Endometrium (tissue), 2 donors: ENCODE measurements around the gene HIVEP1.

Experiments used
- FAIRE-seq: peaks from 2 replicates; lab custom pipeline; 2012; peaks lifted over from hg19 to GRCh38; lab: Jason Lieb, UNC
- donor health status: control.
- donor health status: control.

The HIVEP1 gene

GRCh38 chr6:12051861-12052368, 39.8 kb downstream of the HIVEP1 start:
- no peak for FAIRE-seq

- FAIRE-seq, result no peak
These were observed 46.3 kb downstream of the HIVEP1 start for GRCh38 chr6:12058172-12058961.

DNA sequence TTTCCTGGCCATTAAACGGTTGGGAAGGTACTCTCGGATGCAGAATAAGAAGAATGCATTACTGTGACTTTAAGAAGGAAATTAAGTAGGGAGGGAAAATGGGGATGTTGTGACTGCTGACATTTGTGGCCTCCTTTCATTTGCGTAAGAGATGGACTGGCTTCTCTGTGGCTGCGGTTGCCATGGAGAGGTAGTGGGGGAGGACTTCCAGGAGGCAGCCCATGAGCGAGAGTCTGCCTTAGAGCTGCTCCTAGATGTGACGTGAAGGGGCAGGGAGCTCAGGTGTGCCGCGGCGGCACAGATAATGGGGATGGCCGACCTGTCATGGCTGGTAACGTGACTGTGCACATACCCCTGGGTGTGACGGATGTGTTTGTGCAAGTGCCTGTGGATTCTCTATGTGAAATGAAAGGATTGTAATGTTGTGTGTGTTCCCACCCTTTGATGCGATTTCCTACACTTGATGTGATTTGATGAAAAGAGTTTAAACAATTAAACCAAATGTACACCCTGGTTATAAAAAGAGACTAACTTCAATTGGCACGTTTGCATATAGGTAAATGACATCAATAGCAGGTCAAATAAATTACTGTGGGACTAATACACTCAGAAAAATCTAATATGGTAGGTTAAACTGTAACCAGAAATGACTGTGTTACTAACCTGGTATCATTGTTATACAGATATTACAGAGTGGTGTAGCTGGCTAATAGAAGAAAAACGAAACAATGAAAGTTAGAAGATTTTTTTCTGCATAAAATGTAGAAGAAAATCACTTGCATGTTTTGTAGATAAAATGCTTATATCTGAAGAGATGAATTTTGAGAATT, 48.9 kb downstream of the HIVEP1 start:
- FAIRE-seq, result peak; percentile 8

- FAIRE-seq, result no peak
These were observed 50.5 kb downstream of the HIVEP1 start for GRCh38 chr6:12062605-12063004.

DNA sequence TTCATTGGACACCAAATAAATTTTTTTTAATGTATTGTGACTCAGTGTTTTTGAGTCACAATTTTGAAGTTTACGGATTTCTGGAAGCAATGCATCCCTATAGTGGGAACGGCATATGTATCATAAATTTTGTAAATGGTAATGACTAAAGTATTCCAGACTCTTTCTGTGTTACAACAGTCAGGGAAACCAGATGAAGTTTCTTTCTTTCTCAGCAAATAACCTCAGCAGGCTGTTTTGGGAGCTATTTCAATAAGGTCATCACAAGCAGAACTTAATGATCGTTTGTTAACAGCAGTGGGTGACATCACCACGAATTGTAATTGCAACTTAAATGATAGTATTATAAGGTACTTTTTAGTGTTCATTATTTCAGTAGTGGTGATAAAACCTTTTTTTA, 52.0 kb downstream of the HIVEP1 start:
- FAIRE-seq, result no peak

GRCh38 chr6:12064538-12065071, 52.5 kb downstream of the HIVEP1 start:
- no peak for FAIRE-seq

GRCh38 chr6:12065321-12066140, 53.4 kb downstream of the HIVEP1 start:
- no peak for FAIRE-seq

- FAIRE-seq, result no peak
These were observed 54.2 kb downstream of the HIVEP1 start for GRCh38 chr6:12066297-12066696.

DNA sequence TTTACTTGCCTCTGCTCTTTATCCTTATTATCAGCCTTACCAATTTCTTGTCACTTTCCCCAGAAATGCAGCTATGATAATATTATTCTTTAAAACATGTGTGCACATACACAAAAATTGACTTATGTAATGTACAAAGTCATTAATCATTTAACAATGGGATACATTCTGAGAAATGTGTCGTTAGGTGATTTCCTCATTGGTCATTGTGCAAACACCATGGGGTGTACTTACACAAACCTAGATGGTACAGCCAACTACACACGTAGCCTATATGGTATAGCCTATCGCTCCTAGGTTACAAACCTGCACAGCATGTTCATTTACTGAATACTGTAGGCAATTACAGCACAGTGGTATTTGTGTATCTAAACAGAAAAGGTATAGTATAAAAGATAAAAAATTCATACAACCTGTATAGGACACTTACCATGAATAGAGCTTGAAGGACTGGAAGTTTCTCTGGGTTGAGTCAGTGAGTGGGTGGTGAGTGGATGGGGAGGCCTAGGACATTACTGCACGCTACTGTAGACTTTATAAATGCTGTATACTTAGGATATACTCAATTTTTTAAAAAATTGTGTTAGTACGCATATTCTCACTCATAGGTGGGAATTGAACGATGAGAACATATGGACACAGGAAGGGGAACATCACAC, 56.9 kb downstream of the HIVEP1 start:
- FAIRE-seq, result no peak

GRCh38 chr6:12069891-12070529, 57.9 kb downstream of the HIVEP1 start:
- no peak for FAIRE-seq

DNA sequence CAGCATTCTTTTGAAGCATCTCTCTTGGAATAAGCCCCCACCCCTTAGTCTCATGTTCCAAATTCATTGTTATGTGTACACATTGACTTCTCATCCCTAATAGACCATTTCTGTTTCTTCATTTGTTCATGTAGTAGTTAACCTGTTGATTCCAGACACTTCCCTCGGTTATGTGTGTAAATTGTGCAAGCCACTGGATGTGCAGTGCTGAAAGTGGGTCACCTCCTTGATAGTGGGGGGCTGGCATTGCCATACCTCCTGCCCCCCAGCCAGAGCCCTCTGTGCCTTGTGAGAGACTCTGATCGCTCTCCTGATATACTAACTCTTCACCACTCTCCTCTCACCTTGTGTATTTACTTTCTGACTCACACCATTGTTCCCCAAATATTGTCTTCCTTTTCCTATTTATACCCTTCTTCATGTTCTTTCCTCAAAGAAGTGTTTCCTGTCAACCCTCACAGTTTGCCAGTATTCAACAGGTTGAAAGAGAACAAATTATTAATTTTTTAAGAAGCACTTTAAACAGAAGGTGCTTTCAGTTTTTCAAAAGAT, 59.0 kb downstream of the HIVEP1 start:
- FAIRE-seq, result no peak

- FAIRE-seq, result no peak
These were observed 63.0 kb downstream of the HIVEP1 start for GRCh38 chr6:12075067-12075563.

DNA sequence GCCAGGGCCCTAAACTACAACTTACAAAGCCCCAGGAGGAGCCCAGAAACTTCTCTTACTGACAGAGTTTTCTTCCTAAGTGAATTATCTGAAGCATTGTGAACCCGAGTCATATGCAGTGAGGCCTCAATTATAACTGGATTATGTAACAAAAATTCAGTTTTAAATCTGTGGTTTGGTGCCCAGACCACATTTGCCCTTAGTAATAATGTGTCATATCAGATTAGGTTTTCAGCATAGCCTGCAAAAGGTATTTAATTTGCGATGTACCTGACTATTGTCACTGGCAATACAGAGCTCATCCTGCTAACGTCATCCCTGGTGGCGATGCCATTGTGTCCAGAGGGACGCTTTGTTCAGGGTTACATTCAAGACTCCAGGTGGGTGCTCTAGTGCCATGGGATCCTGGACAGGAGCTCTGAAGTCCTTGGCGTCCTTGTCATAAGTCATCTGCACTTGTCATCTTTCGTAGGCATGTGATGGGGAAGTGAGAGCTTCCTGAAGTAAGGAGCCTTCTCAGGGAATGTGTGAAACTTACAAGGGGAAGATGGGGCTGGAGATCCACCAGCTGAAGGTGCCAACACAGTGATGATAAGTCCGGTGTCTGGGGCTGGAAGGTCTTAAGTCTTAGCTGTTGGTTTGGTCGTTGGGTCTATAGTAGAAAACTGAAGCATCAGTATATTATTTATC, 65.1 kb downstream of the HIVEP1 start:
- FAIRE-seq, result no peak

DNA sequence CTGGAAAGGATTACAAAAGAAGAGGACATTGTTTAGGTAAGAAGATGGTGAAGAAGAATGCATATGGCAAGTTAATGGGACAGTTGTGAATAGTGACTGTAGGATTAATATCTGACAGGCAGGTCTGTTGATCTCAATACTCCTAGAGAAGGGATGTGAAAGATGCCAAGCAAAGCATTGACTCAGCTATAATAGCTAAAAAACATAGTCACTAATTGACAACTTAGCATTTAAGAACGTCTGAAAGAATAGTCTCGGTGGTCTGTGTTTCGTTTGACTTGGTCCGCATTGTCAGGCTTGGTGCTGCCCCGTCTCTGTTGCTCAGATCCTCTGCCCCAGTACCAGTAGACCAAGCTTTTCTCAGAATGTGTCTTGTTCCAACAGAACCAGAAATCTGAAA, 65.9 kb downstream of the HIVEP1 start:
- FAIRE-seq, result no peak

GRCh38 chr6:12081771-12082170, 69.7 kb downstream of the HIVEP1 start:
- no peak for FAIRE-seq

DNA sequence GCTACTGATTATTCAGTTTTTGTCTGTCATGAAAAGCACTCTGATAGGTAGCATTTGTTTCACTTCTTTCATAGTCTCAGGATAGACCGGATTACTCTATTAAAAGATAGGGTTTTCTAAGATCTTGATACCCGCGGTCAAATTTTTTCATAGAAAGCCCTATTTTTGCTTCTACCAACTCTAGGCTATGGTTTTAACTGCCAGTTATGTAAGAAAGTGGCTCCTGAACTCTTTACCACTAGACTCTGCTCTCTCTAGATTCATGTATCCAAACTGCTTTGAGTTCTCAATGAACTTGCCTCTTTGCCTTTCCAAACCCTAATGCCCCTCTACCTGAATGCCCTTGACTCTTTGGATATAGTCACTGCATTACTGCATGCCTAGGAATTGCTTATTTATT, 70.3 kb downstream of the HIVEP1 start:
- FAIRE-seq, result no peak

DNA sequence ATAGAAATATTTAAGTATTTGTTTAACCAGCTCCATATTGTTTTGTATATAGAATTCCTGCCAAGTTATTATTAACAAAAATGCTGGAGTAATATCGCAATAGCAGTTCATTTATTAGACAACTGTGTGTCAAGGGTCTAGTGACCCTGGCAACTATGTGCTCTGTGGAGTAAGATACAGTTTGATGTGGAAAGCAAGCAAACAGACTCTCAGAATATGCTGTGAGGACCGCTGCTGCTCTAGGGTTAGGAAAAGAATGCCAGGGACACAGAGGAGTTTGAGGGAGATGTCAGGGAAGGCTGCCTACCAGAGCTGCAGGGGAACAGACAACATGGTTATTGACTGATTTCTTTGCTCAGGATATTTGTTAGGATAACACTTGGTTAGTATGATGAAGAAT, 71.2 kb downstream of the HIVEP1 start:
- FAIRE-seq, result no peak

DNA sequence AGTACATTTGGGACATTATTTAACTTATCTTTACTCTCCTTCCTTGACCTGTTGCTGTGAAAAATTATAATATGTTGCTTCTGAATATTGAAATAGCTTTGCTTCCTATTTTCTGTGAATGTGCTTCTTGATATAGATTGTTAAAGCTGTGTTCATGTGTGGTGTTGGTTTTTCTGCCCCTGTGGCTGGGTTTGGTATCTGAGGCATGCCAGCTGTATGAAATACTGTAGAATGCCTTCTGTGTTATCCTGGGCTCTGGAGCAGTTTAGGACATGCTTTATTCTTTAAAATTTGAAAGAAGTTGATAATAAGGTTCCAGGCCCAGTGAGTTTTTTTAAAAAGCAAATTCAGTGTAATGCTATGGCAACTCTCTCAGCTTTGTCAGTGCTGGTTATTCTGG, 71.7 kb downstream of the HIVEP1 start:
- FAIRE-seq, result no peak

DNA sequence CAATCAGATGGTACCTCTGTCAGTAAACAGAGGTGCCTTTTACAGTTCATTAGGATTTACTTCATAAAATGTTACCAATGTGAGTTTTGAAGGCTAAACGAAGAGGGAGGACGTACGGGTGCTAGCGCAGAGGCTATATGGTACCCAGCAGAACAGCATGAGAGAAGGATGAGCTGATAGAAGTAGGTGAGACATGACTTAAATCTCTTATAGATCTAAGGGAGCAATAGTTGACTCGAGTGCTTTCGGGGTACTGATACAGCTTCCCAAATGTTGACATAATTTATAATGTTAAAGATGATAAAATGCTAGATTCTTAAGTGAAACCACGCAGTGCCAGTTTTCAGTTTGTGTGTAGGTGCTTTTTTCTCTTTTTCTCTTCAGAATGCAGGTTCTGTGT, 72.6 kb downstream of the HIVEP1 start:
- no peak for FAIRE-seq

DNA sequence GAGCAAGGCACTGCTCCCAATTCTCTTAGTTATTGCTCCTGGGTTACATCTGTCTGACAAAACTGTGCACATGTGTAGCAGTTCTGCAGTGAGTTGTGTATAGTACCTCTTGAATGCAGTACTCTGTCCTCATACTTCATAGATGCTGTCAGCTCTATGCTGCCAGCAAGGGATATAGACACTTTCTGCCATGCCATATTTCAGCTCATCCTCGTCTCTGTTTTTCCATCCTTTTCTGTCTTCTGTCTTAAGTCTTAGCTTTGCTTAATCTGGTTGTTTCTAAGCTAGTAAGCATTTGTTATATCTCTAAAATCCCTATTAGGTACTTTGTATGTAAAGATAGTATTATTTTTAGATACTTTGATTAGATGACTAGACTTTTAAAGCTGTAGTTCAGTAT, 76.4 kb downstream of the HIVEP1 start:
- no peak for FAIRE-seq
